HFF-Myc (cell line): ENCODE results near the gene PUM2.

Source experiments
- DNase-seq: peaks from one replicate; pipeline ENCODE4 v3.0.0-alpha.2; 2011; ENCODE audit warnings: low read depth; ENCODE audit errors: extremely low read depth
- H3K4me3 ChIP-seq: replicated peaks from 2 replicates; pipeline ENCODE4 v1.5.1; 2011; ENCODE audit warnings: low read depth, mild to moderate bottlenecking, control low read depth, low read length
- CTCF ChIP-seq: IDR thresholded peaks from 2 replicates; pipeline ENCODE4 v1.5.1; 2012; ENCODE audit warnings: mild to moderate bottlenecking, low read depth, low read length, control low read depth; ENCODE audit errors: missing control alignments

PUM2 gene

DNA sequence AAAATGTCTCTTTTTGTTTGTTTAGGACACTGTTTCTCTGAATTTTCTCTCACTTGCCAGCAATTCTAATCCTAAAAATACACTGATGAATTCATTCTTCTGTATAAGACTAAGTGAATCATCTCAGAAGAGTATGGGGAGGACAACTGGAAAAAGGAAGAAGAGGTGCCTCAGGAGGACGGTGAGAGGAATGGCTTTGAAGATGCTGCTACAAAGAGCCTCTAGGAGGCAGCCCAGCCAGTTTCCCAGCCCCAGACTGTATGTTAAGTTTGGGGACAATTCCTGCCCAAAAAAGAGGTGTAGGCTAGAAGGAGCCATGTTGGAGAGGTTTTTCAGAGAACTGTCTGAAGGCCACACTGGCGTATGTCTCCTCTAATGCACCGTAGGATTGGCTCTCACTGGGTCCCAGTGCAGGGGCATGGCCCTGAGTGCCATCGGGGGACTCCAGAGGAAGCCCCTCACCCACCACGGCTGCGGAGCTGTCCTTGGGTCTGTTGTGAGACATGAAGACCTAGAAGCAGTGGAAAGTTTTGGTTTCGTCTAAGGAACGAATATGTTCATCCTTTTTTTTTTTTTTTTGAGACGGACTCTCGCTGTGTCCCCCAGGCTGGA lies 122.6 kb downstream of the PUM2 start:
- TF ChIP-seq CTCF = no peak
- DNase-seq = no peak
- H3K4me3 ChIP-seq = no peak overlapping the region

- no peak for DNase-seq
- H3K4me3 ChIP-seq = no peak overlapping the region
- no peak for TF ChIP-seq CTCF
Observed at GRCh38 chr2:20226152-20226545, 124.5 kb downstream of the PUM2 start.

- peak overlapping the region; percentile 81 for H3K4me3 ChIP-seq
- no peak for DNase-seq
- TF ChIP-seq CTCF = peak; percentile 56
Observed at GRCh38 chr2:20225294-20226151, 125.1 kb downstream of the PUM2 start.

DNA sequence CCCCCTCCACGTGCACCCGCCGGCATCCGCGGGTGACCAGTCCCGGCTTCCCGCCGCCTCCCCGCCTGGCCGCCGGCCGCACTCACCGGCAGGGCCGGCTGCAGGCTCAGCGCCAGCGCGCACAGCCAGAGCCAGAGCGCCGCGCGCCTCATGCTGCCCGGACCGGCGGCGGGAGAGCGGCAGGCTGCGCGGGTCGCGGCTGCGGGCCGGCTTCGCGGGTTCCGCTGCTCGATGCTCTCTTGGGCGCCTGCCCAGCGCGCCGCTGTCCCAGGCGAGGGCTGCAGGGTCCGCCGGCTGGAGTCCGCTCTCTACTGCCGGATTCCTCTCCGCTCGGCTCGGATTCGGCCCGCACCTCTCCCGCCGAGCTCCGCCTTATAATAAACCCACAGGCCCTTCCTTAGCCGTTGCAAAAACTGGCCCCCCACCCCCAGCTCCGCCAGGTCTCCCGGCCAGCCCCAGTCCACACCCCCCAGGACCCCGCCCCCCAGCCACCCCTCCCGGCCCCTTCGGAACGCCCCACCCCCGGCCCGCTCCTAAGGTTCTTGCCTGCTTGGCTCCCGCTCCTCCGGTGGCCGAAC lies 125.8 kb downstream of the PUM2 start, which contains the start of gene SDC1:
Gene SDC1, minus strand, starts transcription at position 415 of the 578 bp plus-strand sequence. Its CDS starts 263 bp downstream, at position 152.
- peak within 1 kb of the TSS; percentile 81 for H3K4me3 ChIP-seq
- no peak for DNase-seq

GRCh38 chr2:20224164-20224715 lies 126.4 kb downstream of the PUM2 start:
- no peak for DNase-seq
- no peak for TF ChIP-seq CTCF
- H3K4me3 ChIP-seq = peak overlapping the region; percentile 81

More for the DNA sequence above, 125.8 kb downstream of the PUM2 start, which contains the start of gene SDC1:
- TF ChIP-seq CTCF = no peak

GRCh38 chr2:20223407-20224163 lies 127.1 kb downstream of the PUM2 start:
- no peak for DNase-seq
- H3K4me3 ChIP-seq = peak overlapping the region; percentile 81
- no peak for TF ChIP-seq CTCF
